ENCODE data around the gene HOXD1.

Gene HOXD1

DNA sequence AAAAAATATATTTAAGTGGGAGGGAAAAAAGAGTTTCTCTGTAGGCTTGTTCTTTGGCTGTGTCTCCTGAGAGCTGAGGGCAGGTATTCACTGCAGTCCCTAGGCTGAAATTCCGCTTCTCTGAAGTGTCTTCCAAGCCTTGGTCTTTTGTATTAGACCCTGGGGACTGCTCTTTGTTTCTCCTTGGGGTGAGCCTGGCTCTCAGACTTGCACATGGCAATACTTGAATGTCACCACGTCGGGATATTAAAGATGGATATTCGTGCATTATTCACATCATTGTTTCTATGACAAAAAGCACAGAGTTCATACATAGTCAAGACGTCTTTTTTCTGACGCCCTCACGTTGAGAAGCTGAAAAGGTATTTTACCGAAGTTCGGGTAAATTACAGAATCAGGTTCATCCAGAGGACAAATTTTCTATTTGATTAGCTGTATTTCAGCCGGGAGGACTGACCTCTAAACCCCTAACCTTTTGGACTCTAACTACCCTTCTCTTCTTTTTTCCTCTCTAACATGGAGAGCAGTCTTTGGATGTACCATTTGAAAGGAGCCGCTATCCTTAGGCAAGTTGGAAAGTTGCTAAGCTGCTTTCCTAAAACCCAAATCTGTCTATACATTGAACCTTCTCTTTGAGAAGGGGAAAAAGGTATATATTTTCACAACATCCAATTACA, 33.8 kb upstream of the HOXD1 start:
- DNase-seq: no peak

GRCh38 chr2:176155356-176156044, 33.0 kb upstream of the HOXD1 start:
- no peak for DNase-seq

DNA sequence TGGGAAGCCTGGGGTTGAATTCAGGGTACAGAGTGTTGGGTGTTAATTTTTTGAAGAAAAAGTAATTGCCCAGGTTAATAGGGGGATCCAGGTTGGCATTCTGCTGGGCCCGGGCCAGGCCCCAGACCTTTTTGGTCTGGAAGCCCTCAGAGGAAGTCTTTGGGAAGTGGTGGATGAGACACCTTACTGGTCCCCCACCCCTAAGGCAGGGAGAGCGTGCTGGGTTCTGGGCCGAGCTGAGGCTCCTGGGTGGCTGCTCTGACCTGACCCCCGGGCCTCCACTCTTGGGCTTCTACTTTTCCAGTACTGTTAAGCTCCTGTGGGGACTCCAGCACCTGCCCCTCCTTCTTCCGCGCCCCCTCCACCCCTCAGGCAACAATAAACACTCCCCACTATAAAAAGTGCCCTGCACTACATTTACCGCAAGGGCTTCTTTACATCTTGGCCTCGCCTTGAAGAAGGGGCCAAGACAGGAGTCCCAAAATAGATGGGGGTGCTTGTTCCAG, 32.1 kb upstream of the HOXD1 start:
- no peak for DNase-seq

DNA sequence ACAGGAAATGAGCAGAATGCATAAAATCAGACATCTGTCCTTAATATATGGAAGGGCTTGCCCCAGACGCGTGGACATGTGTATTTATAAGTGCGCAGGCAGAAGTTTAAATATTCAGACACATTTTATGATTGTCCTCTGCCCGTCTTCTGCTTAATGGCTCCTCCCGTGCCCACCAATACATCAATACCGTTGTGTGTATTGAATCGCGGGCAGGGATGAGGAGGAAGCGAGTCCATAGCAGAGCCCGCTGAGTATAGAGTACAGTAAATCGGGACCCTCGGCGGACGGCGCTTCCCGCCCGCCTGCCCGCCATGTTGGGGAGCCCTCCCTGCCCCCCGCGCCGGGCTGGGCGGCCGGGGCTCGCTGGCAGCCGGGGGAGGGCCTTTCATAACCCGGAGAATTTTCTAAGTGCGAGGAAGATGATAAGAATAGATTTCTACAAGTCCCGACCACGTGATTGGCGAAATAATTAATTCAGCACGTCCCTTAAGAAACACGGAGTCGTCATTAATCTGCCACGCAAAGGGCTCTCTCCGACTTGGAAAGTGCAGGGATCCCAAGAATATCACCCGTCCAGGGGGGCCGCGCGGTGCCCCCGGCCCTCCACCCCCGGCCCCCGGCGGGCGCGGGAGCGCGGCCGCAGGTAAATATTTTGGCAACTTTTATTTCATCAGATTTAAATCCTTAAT, 31.5 kb upstream of the HOXD1 start, which contains the start of gene HOXD3:
Gene HOXD3, plus strand, starts transcription at position 501 of the 692 bp plus-strand sequence. CDS start 11,808 bp downstream, outside the sequence.
- DNase-seq: no peak

GRCh38 chr2:176157499-176158185, 30.8 kb upstream of the HOXD1 start:
- DNase-seq: no peak

DNA sequence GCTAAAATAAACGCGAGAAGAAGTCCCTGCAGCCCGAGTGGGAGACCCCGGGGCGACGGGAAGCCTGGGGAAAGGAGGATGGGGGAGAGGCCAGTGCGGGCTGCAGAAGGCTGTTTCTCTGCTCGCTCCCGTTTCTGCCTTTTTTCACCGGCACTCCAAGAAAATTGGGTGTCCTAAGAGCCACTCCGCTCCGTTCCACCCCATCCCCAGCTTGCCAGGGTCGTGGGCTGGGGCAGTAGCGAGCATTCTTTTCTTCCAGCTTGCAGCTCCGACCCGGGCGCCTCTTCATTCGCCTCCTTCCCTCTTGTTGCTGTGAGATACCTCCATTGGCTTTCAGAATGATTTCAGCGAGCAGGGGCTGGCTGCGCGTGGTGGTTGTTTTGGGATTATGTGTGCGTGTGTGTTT, 30.3 kb upstream of the HOXD1 start:
- no peak for DNase-seq

GRCh38 chr2:176158855-176159662, 29.4 kb upstream of the HOXD1 start:
- no peak for DNase-seq

DNA sequence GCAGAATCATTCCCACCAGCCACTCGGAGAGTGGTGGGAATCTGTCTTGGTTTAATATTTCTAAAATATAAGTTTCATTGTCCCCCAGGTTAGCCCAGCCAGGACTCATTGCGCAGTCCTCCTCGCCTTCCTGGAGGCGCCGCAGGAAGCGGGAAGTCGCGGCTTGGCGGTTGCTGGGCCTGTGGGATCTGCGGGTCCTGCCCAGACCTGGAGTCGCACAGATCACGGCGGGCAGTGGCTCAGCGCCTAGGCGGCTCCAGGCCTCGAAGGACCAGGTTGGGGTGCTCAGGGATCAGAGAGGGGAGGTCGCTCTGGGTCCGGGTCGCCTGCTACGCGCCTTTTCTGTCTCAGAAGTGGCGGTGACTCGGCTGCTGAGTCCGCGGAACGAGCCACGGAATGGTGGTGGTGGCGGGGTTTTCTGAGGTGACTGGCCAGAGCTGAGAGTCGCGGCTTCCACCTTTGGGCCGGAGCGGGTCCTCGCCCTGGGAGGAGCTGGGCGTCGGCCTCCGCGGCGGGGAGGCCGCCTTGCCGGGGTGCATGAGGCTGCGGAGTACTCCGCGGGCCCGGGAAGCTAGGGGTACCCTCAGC, 28.7 kb upstream of the HOXD1 start:
- DNase-seq: no peak

- no peak for DNase-seq
Measured at GRCh38 chr2:176160251-176160985, 28.1 kb upstream of the HOXD1 start.

- no peak for DNase-seq
Measured at GRCh38 chr2:176160986-176161824, 27.3 kb upstream of the HOXD1 start.

GRCh38 chr2:176161825-176162626, 26.4 kb upstream of the HOXD1 start:
- DNase-seq: no peak

DNA sequence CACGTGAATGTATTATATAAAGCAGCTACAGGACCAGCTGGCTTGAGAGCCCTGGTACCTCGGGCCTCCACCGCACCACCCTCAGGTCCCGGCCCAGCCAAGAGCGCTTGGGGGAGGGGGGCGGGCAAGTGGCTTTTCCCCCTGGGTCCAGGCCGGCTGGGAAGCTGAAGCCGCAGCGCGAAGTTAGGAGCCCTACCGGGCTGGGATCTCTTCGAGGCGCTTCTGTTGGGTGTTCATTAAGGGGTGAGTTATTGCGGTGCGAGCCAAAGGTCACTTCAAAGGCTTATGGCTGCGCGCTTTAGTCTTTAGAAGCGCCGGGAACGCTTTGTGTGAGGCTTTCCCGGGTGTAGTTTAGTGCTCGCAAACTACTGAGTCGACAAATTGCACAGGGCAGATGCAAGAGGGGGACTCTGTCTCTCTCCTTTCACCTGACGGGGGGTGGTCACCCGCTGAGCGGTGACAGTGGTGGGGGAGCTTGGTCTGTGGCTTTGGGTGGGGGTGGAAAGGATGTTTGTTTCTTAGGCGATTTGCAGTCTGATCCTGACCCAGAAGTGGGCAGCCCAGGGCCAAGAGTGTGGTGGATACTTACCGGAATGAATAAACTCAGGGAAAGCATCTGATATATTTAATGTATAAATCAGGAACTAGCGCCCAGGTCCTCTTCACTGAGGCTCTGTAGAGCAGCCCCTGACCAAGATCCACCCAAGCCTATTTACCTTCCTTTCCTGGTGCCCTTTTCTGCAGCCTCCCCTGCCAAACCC, 25.4 kb upstream of the HOXD1 start:
- DNase-seq: no peak

- DNase-seq: no peak
Measured at GRCh38 chr2:176163672-176164056, 24.8 kb upstream of the HOXD1 start.

DNA sequence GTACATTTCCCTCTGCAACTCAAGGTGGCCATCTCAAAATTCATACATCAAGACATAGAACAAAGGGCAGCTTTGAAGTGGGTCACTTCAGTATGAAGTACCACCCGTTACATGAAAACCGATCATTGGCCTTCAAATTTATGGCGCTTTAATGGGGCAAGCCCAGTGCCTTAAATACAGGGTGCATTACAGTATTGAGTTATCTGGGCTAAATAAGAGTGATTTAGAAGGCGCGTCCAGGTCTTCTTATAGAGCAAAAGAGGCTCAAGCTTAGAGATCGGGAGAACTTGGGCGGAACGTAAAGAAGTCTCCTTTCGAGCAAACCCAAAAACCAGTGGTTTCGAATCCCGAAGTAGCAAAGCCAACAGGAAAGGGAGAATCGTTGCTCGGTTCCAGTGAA, 24.3 kb upstream of the HOXD1 start:
- DNase-seq: no peak

DNA sequence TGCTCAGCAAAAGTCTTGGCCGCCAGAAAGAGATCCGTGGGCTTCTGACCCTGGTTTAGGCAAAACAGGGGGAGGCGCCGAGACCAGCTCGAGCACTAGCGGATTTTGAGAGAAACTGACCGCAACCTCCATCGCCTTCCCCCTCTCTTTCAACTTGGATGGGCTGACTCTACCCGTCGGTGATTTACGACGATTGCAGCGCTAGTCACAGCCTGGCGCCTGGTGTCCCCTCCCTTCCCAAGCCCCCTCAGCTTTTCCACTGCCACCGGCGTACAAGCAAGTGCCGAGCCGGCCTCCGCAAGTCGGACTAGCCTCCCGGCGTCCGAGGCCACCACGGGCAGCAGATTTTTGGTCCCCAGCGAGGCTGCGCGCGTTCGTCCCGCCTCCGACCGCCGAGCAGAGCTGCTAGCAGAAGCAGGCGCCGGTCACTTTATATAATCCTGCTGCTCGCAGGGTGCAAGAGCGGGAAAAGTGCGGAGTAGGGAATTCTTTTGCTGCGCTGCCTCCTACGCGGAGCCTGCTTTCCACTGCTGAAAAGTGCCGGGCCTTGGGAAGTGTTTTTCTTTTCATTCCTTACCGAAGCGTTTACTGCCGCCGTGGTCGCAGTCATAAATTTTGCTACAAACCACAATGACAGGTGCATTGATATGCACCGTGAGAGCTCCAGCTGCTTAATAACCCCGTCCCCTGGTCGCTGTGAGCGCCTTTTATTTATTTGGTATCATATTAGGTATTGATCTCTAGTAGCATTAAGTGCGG, 23.7 kb upstream of the HOXD1 start:
- no peak for DNase-seq

DNA sequence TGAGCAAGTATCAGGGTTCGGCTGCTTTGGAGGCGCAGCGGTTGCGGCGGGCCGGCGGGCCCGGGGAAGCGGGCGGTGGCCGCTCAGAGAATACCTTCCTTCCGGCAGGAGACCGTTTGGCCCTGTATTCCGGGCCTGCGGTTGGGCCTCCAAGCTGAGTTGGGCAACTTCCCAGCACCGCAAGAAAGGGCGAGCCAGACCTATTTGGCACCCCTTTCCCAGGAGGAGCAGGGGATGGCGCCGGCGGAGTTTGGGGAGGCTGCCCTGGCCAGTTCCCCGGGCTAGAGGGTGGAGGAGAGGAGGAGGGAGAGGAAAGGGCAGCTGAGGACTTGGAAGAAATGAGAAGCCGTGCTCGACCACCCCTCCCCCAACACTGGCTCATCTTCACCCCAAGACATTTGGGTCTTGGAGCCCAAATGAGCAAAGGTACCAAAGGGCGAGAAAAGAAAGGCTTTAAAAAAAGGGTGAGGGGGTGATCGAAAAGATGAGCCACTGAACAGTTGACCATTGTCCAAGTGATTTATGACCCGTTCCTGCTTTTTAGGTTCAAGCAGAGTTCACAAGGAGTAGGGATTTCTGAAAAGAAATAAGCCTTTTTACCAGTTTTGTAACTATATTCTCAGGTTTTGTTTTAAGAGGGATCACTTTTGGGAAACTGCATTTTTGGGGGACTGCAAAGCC, 23.0 kb upstream of the HOXD1 start:
- no peak for DNase-seq

GRCh38 chr2:176166272-176166671, 22.2 kb upstream of the HOXD1 start:
- no peak for DNase-seq

Measured in NCI-H2029 treated with DMSO at 0.1 percent for 48 hours (cell line).